ENCODE measurements around the gene RND2.

RND2 gene

GRCh38 chr17:43079641-43080302 is 54.7 kb downstream of the RND2 start:
- no peak for DNase-seq
